T-cell (primary cell): ENCODE measurements around the gene TMEM45A. TPM values are rescaled to one million over a fixed set of nuclear protein-coding genes. Genes with fewer than 3 reads are reported as not detected.

Source experiments
- ATAC-seq, 4 experiments: fragments of 200-7000 bp in 3 of 4; fragments of 150-1000 bp in 1 of 4; cut with Tn5 transposase; replicated peaks in 1 of 4; 1 replicate in 3 of 4; 2 replicates in 1 of 4; pipeline ENCODE4 v1.10.0; 2021; ENCODE audit warnings: moderate library complexity in 3 of 4, mild to moderate bottlenecking in 2 of 4, moderate number of reproducible peaks in 1 of 4
- CTCF ChIA-PET, 2 donors: fragments of 300-600 bp; sonication (Branson Sonifier 250); formaldehyde crosslinking; loops; one replicate each; lab custom pipeline; 2022; ENCODE audit warnings: antibody characterized with exemption in 2 of 2; lab: Charles Lee
- POLR2A ChIA-PET, 2 donors: fragments of 300-600 bp; sonication (Branson Sonifier 250); formaldehyde crosslinking; loops; one replicate each; lab custom pipeline; 2022; ENCODE audit warnings: antibody characterized with exemption in 2 of 2; lab: Charles Lee
- DNase-seq, 35 experiments: peaks; one replicate each; pipeline versions ENCODE4 v3.0.0 to v3.0.0-alpha.2; 2013 to 2023
- H3K27ac ChIP-seq: one replicate; pipeline ENCODE4 v1.5.1; 2013; ENCODE audit warnings: low read length
- H3K27me3 ChIP-seq, 2 experiments: replicated peaks in 1 of 2; 1 replicate in 1 of 2; 2 replicates in 1 of 2; pipeline versions ENCODE4 v1.6.1 to v1.7.0; 2013; ENCODE audit warnings: low read length in 1 of 2, mixed read lengths in 1 of 2; ENCODE audit not compliant: control insufficient read depth in 2 of 2, insufficient read depth in 2 of 2; ENCODE audit errors: extremely low read depth in 1 of 2
- H3K36me3 ChIP-seq, 2 donors: 1 replicate in 1 of 2; 2 replicates in 1 of 2; pipeline versions ENCODE4 v1.6.1 to v1.7.0; 2013; ENCODE audit warnings: low read length in 1 of 2; ENCODE audit not compliant: control insufficient read depth in 2 of 2, insufficient read depth in 1 of 2; ENCODE audit errors: extremely low read depth in 1 of 2
- H3K4me1 ChIP-seq, 2 experiments: 1 replicate in 1 of 2; 2 replicates in 1 of 2; pipeline versions ENCODE4 v1.6.1 to v1.7.0; 2013; ENCODE audit warnings: low read length in 2 of 2, mixed read lengths in 1 of 2; ENCODE audit not compliant: insufficient read depth in 2 of 2, control insufficient read depth in 1 of 2; ENCODE audit errors: extremely low read depth in 1 of 2
- H3K4me3 ChIP-seq, 2 donors: 1 replicate in 1 of 2; 2 replicates in 1 of 2; pipeline versions ENCODE4 v1.5.1 to v1.7.0; 2013; ENCODE audit warnings: mild to moderate bottlenecking in 2 of 2, low read length in 1 of 2, moderate library complexity in 1 of 2; ENCODE audit not compliant: control insufficient read depth in 1 of 2; ENCODE audit errors: extremely low read depth in 1 of 2
- H3K9me3 ChIP-seq: 2 replicates; pipeline ENCODE4 v1.7.0; 2013
- H3K27ac Mint-ChIP-seq, 2 donors: one replicate each; pipeline ENCODE4 v1.8.0; 2020 to 2021; ENCODE audit warnings: mild to moderate bottlenecking in 2 of 2, mixed read lengths in 2 of 2
- H3K27me3 Mint-ChIP-seq, 2 donors: one replicate each; pipeline ENCODE4 v1.8.0; 2021 to 2022; ENCODE audit warnings: mixed read lengths in 2 of 2
- H3K36me3 Mint-ChIP-seq: one replicate; pipeline ENCODE4 v1.8.0; 2021; ENCODE audit warnings: mixed read lengths
- H3K4me1 Mint-ChIP-seq, 3 donors: one replicate each; pipeline ENCODE4 v1.8.0; 2020 to 2022; ENCODE audit warnings: mixed read lengths in 3 of 3, mild to moderate bottlenecking in 1 of 3
- H3K4me3 Mint-ChIP-seq, 3 donors: one replicate each; pipeline ENCODE4 v1.8.0; 2020 to 2022; ENCODE audit warnings: mild to moderate bottlenecking in 3 of 3, mixed read lengths in 3 of 3, moderate library complexity in 3 of 3
- H3K9me3 Mint-ChIP-seq, 3 donors: one replicate each; pipeline ENCODE4 v1.8.0; 2020 to 2022; ENCODE audit warnings: mixed read lengths in 3 of 3
- WGBS: methylation state at CpG from one replicate; pipeline ENCODE4 v1.1.5; 2013; ENCODE audit warnings: missing lambda C conversion rate; ENCODE audit not compliant: insufficient coverage; 5-methylcytosine and 5-hydroxymethylcytosine counted together
- total RNA-seq, 35 experiments: library from RNA in 6 of 35; stranded (reverse) in 6 of 35; fragments of 120-200 nt in 1 of 35; gene quantifications; one replicate each; pipeline versions ENCODE4 v1.2.1 to v1.2.4 and lab custom pipeline; 2013 to 2026

The TMEM45A gene
- total RNA-seq, 5 donors from 2014 or later (not counting 1 experiment from before 2014, with no cell fraction given), result 0.15 to 0.36 (median 0.18) TPM; not detected in 1

DNA sequence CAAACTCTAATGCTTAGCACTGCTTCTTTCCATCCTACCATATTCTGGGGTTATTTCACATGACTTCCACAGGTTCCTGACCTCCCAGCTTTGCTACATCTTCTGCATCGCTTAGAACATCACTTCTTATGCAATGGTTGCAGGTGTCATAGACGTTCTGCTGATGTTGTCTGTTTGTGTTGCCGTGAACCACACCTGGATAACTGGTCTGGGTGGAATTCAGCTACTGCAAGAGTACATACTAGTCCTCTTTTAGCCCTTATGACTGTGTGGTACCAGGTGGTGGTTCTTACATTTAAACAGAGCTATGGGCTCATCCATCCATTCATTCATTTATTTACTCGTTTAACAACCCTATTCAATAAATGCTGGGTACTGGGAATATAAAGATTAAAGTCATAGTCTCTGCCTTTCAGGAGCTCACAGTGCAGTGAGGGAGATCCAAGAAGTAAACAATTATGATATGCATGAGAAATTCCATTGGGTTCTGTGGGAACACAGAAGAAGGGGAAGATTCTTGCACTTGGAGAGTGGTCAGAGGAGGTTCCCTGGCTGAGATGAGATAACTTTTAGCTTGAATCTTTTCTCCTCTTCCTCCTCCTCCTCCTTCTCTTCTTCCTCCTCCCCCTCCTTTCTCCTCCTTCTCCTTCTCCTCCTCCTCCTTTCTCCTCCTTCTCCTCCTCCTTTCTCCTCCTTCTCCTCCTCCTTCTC, 30.8 kb downstream of the TMEM45A start:
- H3K27ac Mint-ChIP-seq, result no peak overlapping the region
- Histone ChIP-seq H3K4me3 (no peak overlapping the region), H3K9me3 (no peaks in the 10 kb centered on the region), H3K27ac (no peak overlapping the region), H3K4me1 (no peaks in the 10 kb centered on the region), H3K27me3 (peaks cover 0 to 8% of the 10 kb centered on the region in 2 experiments), H3K36me3 (no peaks in the 10 kb centered on the region)
- no peak overlapping the region for H3K4me3 Mint-ChIP-seq
- DNase-seq, result no peak
- no peaks in the 10 kb centered on the region for H3K36me3 Mint-ChIP-seq
- H3K4me1 Mint-ChIP-seq, result no peaks in the 10 kb centered on the region
- WGBS, result 80% methylated on average over 1 of the region's 4 CpGs
- H3K9me3 Mint-ChIP-seq, result no peaks in the 10 kb centered on the region
- ATAC-seq, result no peak
- ChIA-PET CTCF (interaction anchor here in 1 of 2 donors (0.7 kb wide), 1 partner anchor 287 kb away, joined by 6 read pairs; no protein-coding TSS in a partner anchor), POLR2A (no interaction called here)
- H3K27me3 Mint-ChIP-seq, result peaks cover 9 to 14% of the 10 kb centered on the region in 2 donors

DNA sequence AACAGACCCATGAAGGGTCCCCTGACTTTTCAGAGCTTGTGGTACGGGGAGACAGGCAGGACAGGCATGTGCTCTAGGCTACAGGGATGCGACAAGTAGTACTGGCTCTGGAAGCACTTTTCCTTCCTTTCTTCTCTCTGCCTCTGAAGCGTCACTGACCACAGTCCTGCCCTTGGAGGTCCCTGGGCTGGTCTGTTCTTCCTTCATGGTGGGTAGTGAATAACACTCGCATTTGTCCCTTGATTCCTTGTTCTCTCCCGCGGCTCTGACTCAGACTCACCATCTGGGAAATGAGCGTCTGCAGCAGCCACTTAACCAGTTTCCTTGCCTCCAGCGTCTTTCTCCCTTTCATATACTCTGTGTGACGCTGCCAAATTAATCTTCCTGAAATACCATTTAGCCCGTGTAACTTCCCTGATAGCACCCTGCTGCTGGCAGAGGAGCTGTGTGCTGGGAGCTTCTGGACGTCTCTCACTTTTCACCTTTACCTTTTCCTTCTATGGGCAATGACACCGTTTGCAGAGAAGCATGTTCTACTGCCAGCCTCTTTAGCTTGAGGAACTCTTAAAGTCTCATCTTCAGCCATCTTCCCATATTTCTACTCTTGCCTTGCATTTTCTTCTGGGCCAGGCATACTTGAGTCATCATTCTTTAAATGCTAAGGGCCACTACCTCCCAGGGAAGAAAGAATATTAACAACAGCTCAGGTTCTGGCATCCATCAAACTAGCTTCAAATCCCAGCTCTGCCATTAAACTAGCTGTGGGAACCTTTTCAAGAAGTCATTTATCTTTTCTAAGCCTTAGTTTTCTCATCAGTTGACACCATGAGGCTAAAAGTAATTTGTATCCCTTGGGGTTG, 33.6 kb downstream of the TMEM45A start:
- no peaks in the 10 kb centered on the region for H3K9me3 Mint-ChIP-seq
- CTCF ChIA-PET, result interaction anchor here in 1 of 2 donors (0.6 kb wide), 1 partner anchor 184 kb away, joined by 4 read pairs; no protein-coding TSS in a partner anchor
- H3K27me3 Mint-ChIP-seq, result peaks cover 10 to 15% of the 10 kb centered on the region in 2 donors
- peaks cover 0 to 8% of the 10 kb centered on the region in 2 experiments for H3K27me3 ChIP-seq
- no peaks in the 10 kb centered on the region for H3K36me3 ChIP-seq
- H3K4me1 Mint-ChIP-seq, result no peaks in the 10 kb centered on the region
- H3K36me3 Mint-ChIP-seq, result no peaks in the 10 kb centered on the region
- DNase-seq (no peak), ATAC-seq (no peak)
- no peaks in the 10 kb centered on the region for H3K4me1 ChIP-seq
- H3K9me3 ChIP-seq, result no peaks in the 10 kb centered on the region
- no peak overlapping the region for H3K27ac Mint-ChIP-seq
- H3K4me3 ChIP-seq, result no peak overlapping the region
- POLR2A ChIA-PET, result no interaction called here
- 88% methylated on average over 7 of the region's 12 CpGs for WGBS
- no peak overlapping the region for H3K27ac ChIP-seq
- no peak overlapping the region for H3K4me3 Mint-ChIP-seq

DNA sequence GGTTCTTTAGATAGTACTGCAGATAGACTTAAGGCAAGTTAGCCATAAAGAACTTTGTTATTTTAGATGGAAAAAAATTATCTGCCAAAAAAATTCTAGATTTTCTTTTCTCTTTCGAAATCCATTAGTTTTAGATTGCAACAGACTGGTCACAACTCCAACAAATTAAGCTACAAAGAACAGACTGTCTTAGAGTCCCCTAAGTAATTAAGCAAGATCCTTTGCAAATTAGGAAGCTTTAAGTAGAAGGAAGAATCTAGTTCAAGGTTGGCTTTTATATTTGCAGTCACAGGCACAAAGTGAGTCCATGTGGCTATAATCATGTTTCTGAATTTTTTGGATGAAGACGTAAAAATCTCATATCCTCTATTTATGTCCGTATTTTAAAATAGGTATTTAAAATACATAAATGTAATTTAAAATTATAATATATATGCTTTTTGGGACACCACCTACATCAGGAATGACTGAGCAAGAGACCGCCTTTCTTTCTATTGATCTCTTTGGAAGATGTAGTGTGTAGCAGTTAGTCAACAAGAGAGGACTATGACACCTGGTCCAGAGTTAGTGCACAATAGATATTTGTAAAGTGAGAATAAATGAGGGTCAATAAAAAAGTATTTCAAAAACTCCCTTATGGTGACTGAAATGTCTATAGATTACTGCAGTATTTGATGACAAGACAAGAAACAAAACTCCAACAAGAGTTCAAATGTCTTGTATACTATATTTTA, 34.4 kb downstream of the TMEM45A start:
- Histone ChIP-seq H3K27me3 (peaks cover 0 to 8% of the 10 kb centered on the region in 2 experiments), H3K4me3 (no peak overlapping the region), H3K9me3 (no peaks in the 10 kb centered on the region), H3K27ac (no peak overlapping the region), H3K4me1 (no peaks in the 10 kb centered on the region), H3K36me3 (no peaks in the 10 kb centered on the region)
- Mint-ChIP-seq H3K27me3 (peaks cover 10 to 15% of the 10 kb centered on the region in 2 donors), H3K9me3 (no peaks in the 10 kb centered on the region), H3K4me1 (no peaks in the 10 kb centered on the region), H3K27ac (no peak overlapping the region), H3K4me3 (no peak overlapping the region), H3K36me3 (no peaks in the 10 kb centered on the region)
- no CpG with 5 or more reads among the region's 4 CpGs for WGBS
- DNase-seq (no peak), ATAC-seq (no peak)
- CTCF ChIA-PET, result no interaction called here
- POLR2A ChIA-PET, result no interaction called here

DNA sequence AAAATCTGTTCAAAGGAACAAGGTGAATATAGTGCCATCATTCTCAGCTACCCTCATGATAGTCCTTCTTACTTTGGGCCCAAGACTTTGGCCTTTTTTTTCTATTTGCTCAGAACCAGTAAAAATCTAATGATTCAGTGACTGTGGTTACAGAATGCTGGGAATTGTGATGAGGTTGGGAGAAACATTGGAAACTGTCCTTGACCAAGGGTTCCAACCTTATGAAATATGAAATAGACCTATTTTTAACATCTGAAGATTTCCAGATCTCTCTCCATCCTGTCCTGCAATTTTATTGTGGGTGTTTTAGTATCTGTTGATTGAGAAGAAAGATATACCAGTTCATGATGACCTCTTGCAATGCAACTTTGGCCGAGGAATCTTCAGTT, 34.9 kb downstream of the TMEM45A start:
- Mint-ChIP-seq H3K27ac (no peak overlapping the region), H3K9me3 (no peaks in the 10 kb centered on the region), H3K27me3 (peaks cover 10 to 15% of the 10 kb centered on the region in 2 donors), H3K4me3 (no peak overlapping the region), H3K4me1 (no peaks in the 10 kb centered on the region), H3K36me3 (no peaks in the 10 kb centered on the region)
- Histone ChIP-seq H3K36me3 (no peaks in the 10 kb centered on the region), H3K27ac (no peak overlapping the region), H3K9me3 (no peaks in the 10 kb centered on the region), H3K4me1 (no peaks in the 10 kb centered on the region), H3K4me3 (no peak overlapping the region), H3K27me3 (peaks cover 0 to 8% of the 10 kb centered on the region in 2 experiments)
- no CpG with 5 or more reads among the region's 1 CpG for WGBS
- no peak for DNase-seq
- ChIA-PET POLR2A (no interaction called here), CTCF (no interaction called here)
- ATAC-seq, result no peak

DNA sequence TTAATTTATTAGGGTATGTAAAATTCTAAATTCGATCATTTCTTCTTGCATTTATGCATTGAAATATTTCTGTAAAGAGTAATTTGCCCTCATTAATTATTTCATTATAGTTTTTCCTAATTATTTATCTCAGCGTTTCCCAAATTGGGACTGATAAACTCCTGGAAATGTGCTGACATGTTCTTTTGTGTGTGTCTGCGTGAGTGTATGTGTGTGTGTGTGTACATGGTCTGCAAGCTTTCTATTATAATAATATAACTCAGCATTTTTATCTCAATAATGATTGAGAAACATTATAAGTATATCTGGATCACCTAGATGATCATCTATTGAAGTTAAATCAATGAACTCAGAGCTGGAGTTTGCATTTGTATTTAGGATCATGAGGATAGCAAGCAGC, 38.7 kb downstream of the TMEM45A start:
- Histone ChIP-seq H3K27ac (no peak overlapping the region), H3K4me1 (no peaks in the 10 kb centered on the region), H3K4me3 (no peak overlapping the region), H3K27me3 (peaks cover 0 to under 1% of the 10 kb centered on the region in 2 experiments), H3K9me3 (no peaks in the 10 kb centered on the region), H3K36me3 (no peaks in the 10 kb centered on the region)
- DNase-seq, result no peak
- Mint-ChIP-seq H3K36me3 (no peaks in the 10 kb centered on the region), H3K4me3 (no peak overlapping the region), H3K4me1 (no peaks in the 10 kb centered on the region), H3K9me3 (no peaks in the 10 kb centered on the region), H3K27me3 (peaks cover 5% of the 10 kb centered on the region in 2 donors), H3K27ac (no peak overlapping the region)
- no CpG with 5 or more reads among the region's 3 CpGs for WGBS
- no peak for ATAC-seq
- POLR2A ChIA-PET, result no interaction called here
- CTCF ChIA-PET, result no interaction called here

DNA sequence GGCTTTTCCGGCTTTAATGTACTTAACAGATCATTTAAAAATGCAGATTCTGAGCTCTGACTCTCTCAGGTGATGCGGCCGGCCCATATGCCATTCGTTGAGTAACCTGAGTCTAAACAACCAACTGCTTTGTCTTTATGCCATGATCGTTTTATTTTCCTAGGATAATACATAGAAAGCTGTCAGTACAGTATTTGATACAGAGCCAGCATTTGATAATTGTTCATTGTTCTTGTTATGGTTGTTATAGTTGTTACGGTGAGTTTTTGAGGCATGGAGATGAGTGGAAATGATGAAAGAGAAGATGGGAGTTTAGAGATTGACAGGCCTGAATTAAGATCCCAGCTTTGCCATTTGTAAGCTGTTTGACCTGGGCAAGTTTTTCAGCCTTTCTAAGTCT, 40.0 kb downstream of the TMEM45A start:
- H3K36me3 ChIP-seq, result no peaks in the 10 kb centered on the region
- no peak for ATAC-seq
- ChIA-PET CTCF (interaction anchor here in 1 of 2 donors (0.5 kb wide), 1 partner anchor 88 kb away, joined by 3 read pairs; no protein-coding TSS in a partner anchor), POLR2A (no interaction called here)
- no peaks in the 10 kb centered on the region for H3K9me3 Mint-ChIP-seq
- no peaks in the 10 kb centered on the region for H3K4me1 Mint-ChIP-seq
- WGBS, result 91% methylated on average over 6 of the region's 6 CpGs
- H3K4me3 ChIP-seq, result no peak overlapping the region
- no peak overlapping the region for H3K27ac Mint-ChIP-seq
- H3K36me3 Mint-ChIP-seq, result no peaks in the 10 kb centered on the region
- H3K4me3 Mint-ChIP-seq, result no peak overlapping the region
- H3K27ac ChIP-seq, result no peak overlapping the region
- H3K27me3 ChIP-seq, result no peaks in the 10 kb centered on the region
- H3K4me1 ChIP-seq, result no peaks in the 10 kb centered on the region
- H3K27me3 Mint-ChIP-seq, result peaks cover 3 to 6% of the 10 kb centered on the region in 2 donors
- no peaks in the 10 kb centered on the region for H3K9me3 ChIP-seq
- DNase-seq, result no peak
